ENCODE data around the gene APOL6. TPM values are rescaled to one million over a fixed set of nuclear protein-coding genes. Genes with fewer than 3 reads are reported as not detected.

Gene APOL6
- total RNA-seq, 2 donors from 2014 or later, result 15.3 to 26.5 TPM

DNA sequence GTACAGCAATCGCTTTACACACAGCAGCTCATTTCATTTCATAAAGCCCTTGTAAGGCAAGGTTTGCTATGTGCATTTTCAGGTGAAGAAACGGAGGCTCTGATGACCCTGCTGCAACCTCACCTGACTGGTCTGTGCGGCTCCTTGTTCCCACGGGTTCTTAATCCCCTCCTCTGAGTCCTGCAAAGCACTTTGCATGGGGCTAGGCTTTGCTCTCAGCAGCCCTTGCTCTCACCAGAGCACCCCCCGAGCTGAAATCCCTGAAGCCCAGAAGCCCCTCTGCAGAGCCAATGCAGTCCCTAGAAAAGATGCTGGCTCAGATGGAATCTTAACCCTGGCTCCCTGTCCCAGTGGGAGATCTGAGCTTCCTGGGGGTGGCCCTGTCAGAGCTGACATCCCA is 11.0 kb upstream of the APOL6 start:
- no peaks in the 10 kb centered on the region for H3K36me3 ChIP-seq
- peaks cover 5 to 20% of the 10 kb centered on the region in 2 donors for H3K4me1 ChIP-seq (ENCODE audit: control insufficient read depth in 1 of 2, low read depth in 2 of 2)
- H3K27ac ChIP-seq, result peak overlapping the region in 1 of 2 donors; percentile 64
- H3K27me3 ChIP-seq (replicated peaks; ENCODE audit: insufficient read depth), result no peaks in the 10 kb centered on the region
- DNase-seq (ENCODE audit: low spot score), result no peak
- TF ChIP-seq, protein P1, sequence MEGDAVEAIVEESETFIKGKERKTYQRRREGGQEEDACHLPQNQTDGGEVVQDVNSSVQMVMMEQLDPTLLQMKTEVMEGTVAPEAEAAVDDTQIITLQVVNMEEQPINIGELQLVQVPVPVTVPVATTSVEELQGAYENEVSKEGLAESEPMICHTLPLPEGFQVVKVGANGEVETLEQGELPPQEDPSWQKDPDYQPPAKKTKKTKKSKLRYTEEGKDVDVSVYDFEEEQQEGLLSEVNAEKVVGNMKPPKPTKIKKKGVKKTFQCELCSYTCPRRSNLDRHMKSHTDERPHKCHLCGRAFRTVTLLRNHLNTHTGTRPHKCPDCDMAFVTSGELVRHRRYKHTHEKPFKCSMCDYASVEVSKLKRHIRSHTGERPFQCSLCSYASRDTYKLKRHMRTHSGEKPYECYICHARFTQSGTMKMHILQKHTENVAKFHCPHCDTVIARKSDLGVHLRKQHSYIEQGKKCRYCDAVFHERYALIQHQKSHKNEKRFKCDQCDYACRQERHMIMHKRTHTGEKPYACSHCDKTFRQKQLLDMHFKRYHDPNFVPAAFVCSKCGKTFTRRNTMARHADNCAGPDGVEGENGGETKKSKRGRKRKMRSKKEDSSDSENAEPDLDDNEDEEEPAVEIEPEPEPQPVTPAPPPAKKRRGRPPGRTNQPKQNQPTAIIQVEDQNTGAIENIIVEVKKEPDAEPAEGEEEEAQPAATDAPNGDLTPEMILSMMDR (IDR thresholded peaks at IDR 0.05), result no peak
- no peak for ATAC-seq (ENCODE audit: insufficient number of reproducible peaks, low FRiP score, low read depth)
- no peaks in the 10 kb centered on the region for H3K9me3 ChIP-seq
- no peak overlapping the region for H3K4me3 ChIP-seq

- TF ChIP-seq, protein P1 (IDR thresholded peaks at IDR 0.05), result no peak
- Histone ChIP-seq H3K27me3 (replicated peaks; ENCODE audit: insufficient read depth) (no peaks in the 10 kb centered on the region), H3K4me3 (no peak overlapping the region), H3K4me1 (ENCODE audit: control insufficient read depth in 1 of 2, low read depth in 2 of 2) (peaks cover 5 to 20% of the 10 kb centered on the region in 2 donors), H3K9me3 (no peaks in the 10 kb centered on the region), H3K36me3 (no peaks in the 10 kb centered on the region), H3K27ac (peak overlapping the region; percentile 64 to 80)
- ATAC-seq (ENCODE audit: insufficient number of reproducible peaks, low FRiP score, low read depth) (no peak), DNase-seq (ENCODE audit: low spot score) (no peak)
Measured at GRCh38 chr22:35638001-35638400, 10.2 kb upstream of the APOL6 start.

GRCh38 chr22:35638410-35638809 is 9.8 kb upstream of the APOL6 start:
- ATAC-seq (ENCODE audit: insufficient number of reproducible peaks, low FRiP score, low read depth) (peak; percentile 73), DNase-seq (ENCODE audit: low spot score) (peak; percentile 34)
- Histone ChIP-seq H3K9me3 (no peaks in the 10 kb centered on the region), H3K4me1 (ENCODE audit: control insufficient read depth in 1 of 2, low read depth in 2 of 2) (peaks cover 5 to 20% of the 10 kb centered on the region in 2 donors), H3K4me3 (no peak overlapping the region), H3K27me3 (replicated peaks; ENCODE audit: insufficient read depth) (no peaks in the 10 kb centered on the region), H3K36me3 (no peaks in the 10 kb centered on the region), H3K27ac (peak overlapping the region; percentile 64 to 80)
- TF ChIP-seq, protein P1 (IDR thresholded peaks at IDR 0.05), result no peak

- Histone ChIP-seq H3K27ac (no peak overlapping the region), H3K27me3 (replicated peaks; ENCODE audit: insufficient read depth) (no peaks in the 10 kb centered on the region), H3K9me3 (no peaks in the 10 kb centered on the region), H3K4me3 (no peak overlapping the region), H3K4me1 (ENCODE audit: control insufficient read depth in 1 of 2, low read depth in 2 of 2) (peaks cover 5 to 26% of the 10 kb centered on the region in 2 donors), H3K36me3 (no peaks in the 10 kb centered on the region)
- DNase-seq (ENCODE audit: low spot score) (no peak), ATAC-seq (ENCODE audit: insufficient number of reproducible peaks, low FRiP score, low read depth) (no peak)
- TF ChIP-seq, protein P1 (IDR thresholded peaks at IDR 0.05), result no peak
Measured at GRCh38 chr22:35641494-35642120, 6.6 kb upstream of the APOL6 start.

DNA sequence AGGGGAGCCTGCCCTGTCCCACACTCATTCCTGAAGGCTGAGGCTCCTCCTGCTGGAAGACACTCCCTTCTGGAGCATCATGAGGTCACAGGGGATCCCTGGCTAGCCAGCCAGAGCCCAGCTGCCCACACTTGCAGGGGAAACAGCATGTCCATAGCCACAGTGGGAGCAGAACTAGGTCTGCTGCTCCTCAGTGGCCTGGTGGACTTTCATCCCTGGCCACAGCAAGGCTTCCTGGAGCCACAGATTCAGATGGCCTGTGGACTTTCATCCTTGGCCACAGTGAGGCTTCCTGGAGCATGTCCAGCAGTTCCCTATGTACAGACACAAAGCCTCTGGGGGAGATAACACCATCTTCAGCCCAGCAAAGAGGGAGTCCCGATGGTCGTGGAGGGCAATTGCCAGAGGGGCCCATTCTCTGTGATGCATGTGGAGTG is 5.9 kb upstream of the APOL6 start:
- TF ChIP-seq, protein P1 (IDR thresholded peaks at IDR 0.05), result no peak
- DNase-seq (ENCODE audit: low spot score), result no peak
- no peak for ATAC-seq (ENCODE audit: insufficient number of reproducible peaks, low FRiP score, low read depth)
- no peaks in the 10 kb centered on the region for H3K27me3 ChIP-seq (replicated peaks; ENCODE audit: insufficient read depth)
- no peak overlapping the region for H3K27ac ChIP-seq
- H3K4me3 ChIP-seq, result no peak overlapping the region
- H3K4me1 ChIP-seq (ENCODE audit: control insufficient read depth in 1 of 2, low read depth in 2 of 2), result peaks cover 8 to 32% of the 10 kb centered on the region in 2 donors
- H3K36me3 ChIP-seq, result no peaks in the 10 kb centered on the region
- H3K9me3 ChIP-seq, result no peaks in the 10 kb centered on the region
